ENCODE measurements around the gene TAX1BP1.

GRCh38 chr7:27799212-27799611, 59.2 kb downstream of the TAX1BP1 start:
- TF ChIP-seq CTCF (IDR thresholded peaks at IDR 0.05) = no peak
- TF ChIP-seq POLR2A (IDR thresholded peaks at IDR 0.05) = no peak
